ENCODE measurements around the gene FAM72A. TPM values are rescaled to one million over a fixed set of nuclear protein-coding genes. Genes with fewer than 3 reads are reported as not detected.
"Not testable (repeated sequence)": the region's sequence is repeated elsewhere in the genome, so short reads cannot be mapped to it uniquely, and the experiment has no call there.

Gene FAM72A
- total RNA-seq, 2 donors from 2014 or later = 16.6 to 22.7 TPM

- not testable (repeated sequence) for H3K27ac Mint-ChIP-seq; H3K9me3 Mint-ChIP-seq; H3K4me1 Mint-ChIP-seq; ATAC-seq (replicated peaks); H3K4me3 Mint-ChIP-seq; H3K27me3 Mint-ChIP-seq; H3K36me3 Mint-ChIP-seq (ENCODE audit: low read depth)
Observed at GRCh38 chr1:206185778-206186177, 16.9 kb downstream of the FAM72A start.

GRCh38 chr1:206183788-206184187 lies 18.9 kb downstream of the FAM72A start:
- H3K27me3 Mint-ChIP-seq; H3K4me1 Mint-ChIP-seq; H3K4me3 Mint-ChIP-seq; ATAC-seq (replicated peaks); H3K36me3 Mint-ChIP-seq (ENCODE audit: low read depth); H3K9me3 Mint-ChIP-seq; H3K27ac Mint-ChIP-seq: not testable (repeated sequence)

- H3K9me3 Mint-ChIP-seq; H3K4me3 Mint-ChIP-seq; H3K27me3 Mint-ChIP-seq; H3K27ac Mint-ChIP-seq; H3K4me1 Mint-ChIP-seq; H3K36me3 Mint-ChIP-seq (ENCODE audit: low read depth): not testable (repeated sequence)
- peak; percentile 69 for ATAC-seq (replicated peaks)
Observed at GRCh38 chr1:206182368-206183317, 20.0 kb downstream of the FAM72A start.

GRCh38 chr1:206179666-206180065 lies 23.0 kb downstream of the FAM72A start:
- not testable (repeated sequence) for ATAC-seq (replicated peaks); H3K36me3 Mint-ChIP-seq (ENCODE audit: low read depth); H3K4me3 Mint-ChIP-seq; H3K27me3 Mint-ChIP-seq; H3K27ac Mint-ChIP-seq; H3K4me1 Mint-ChIP-seq; H3K9me3 Mint-ChIP-seq

- not testable (repeated sequence) for H3K36me3 Mint-ChIP-seq (ENCODE audit: low read depth); H3K4me1 Mint-ChIP-seq; H3K4me3 Mint-ChIP-seq; H3K27ac Mint-ChIP-seq; ATAC-seq (replicated peaks); H3K9me3 Mint-ChIP-seq; H3K27me3 Mint-ChIP-seq
Observed at GRCh38 chr1:206178061-206178989, 24.3 kb downstream of the FAM72A start.

GRCh38 chr1:206176114-206176502 lies 26.5 kb downstream of the FAM72A start:
- H3K36me3 Mint-ChIP-seq (ENCODE audit: low read depth); H3K27me3 Mint-ChIP-seq; H3K9me3 Mint-ChIP-seq; H3K4me1 Mint-ChIP-seq; H3K4me3 Mint-ChIP-seq; H3K27ac Mint-ChIP-seq: not testable (repeated sequence)
- ATAC-seq (replicated peaks) = peak; percentile 82

GRCh38 chr1:206175459-206176113 lies 27.1 kb downstream of the FAM72A start:
- H3K4me1 Mint-ChIP-seq; H3K27me3 Mint-ChIP-seq; H3K9me3 Mint-ChIP-seq; H3K27ac Mint-ChIP-seq; H3K36me3 Mint-ChIP-seq (ENCODE audit: low read depth); H3K4me3 Mint-ChIP-seq; ATAC-seq (replicated peaks): not testable (repeated sequence)

- H3K27me3 Mint-ChIP-seq = not testable (repeated sequence)
Observed at GRCh38 chr1:206174182-206174868, 28.3 kb downstream of the FAM72A start.

GRCh38 chr1:206173110-206173719 lies 29.4 kb downstream of the FAM72A start:
- H3K9me3 Mint-ChIP-seq; ATAC-seq (replicated peaks); H3K27ac Mint-ChIP-seq; H3K27me3 Mint-ChIP-seq; H3K4me3 Mint-ChIP-seq; H3K4me1 Mint-ChIP-seq; H3K36me3 Mint-ChIP-seq (ENCODE audit: low read depth): not testable (repeated sequence)

More at GRCh38 chr1:206174182-206174868, 28.3 kb downstream of the FAM72A start:
- not testable (repeated sequence) for H3K9me3 Mint-ChIP-seq; H3K4me3 Mint-ChIP-seq; H3K36me3 Mint-ChIP-seq (ENCODE audit: low read depth); H3K4me1 Mint-ChIP-seq; H3K27ac Mint-ChIP-seq; ATAC-seq (replicated peaks)

- not testable (repeated sequence) for H3K36me3 Mint-ChIP-seq (ENCODE audit: low read depth); H3K4me3 Mint-ChIP-seq; ATAC-seq (replicated peaks); H3K9me3 Mint-ChIP-seq; H3K27me3 Mint-ChIP-seq; H3K27ac Mint-ChIP-seq; H3K4me1 Mint-ChIP-seq
Observed at GRCh38 chr1:206169794-206170193, 32.8 kb downstream of the FAM72A start.

GRCh38 chr1:206167350-206168029 lies 35.1 kb downstream of the FAM72A start:
- not testable (repeated sequence) for H3K4me1 Mint-ChIP-seq; H3K9me3 Mint-ChIP-seq; H3K4me3 Mint-ChIP-seq; H3K27ac Mint-ChIP-seq; H3K36me3 Mint-ChIP-seq (ENCODE audit: low read depth); H3K27me3 Mint-ChIP-seq
- peak; percentile 67 for ATAC-seq (replicated peaks)

- peaks cover 21% of the 10 kb centered on the region for H3K27me3 Mint-ChIP-seq
- peaks cover 5% of the 10 kb centered on the region for H3K9me3 Mint-ChIP-seq
- H3K27ac Mint-ChIP-seq = no peak overlapping the region
- H3K36me3 Mint-ChIP-seq (ENCODE audit: low read depth) = no peaks in the 10 kb centered on the region
- H3K4me1 Mint-ChIP-seq = no peaks in the 10 kb centered on the region
- no peak overlapping the region for H3K4me3 Mint-ChIP-seq
- ATAC-seq (replicated peaks) = no peak
Observed at GRCh38 chr1:206145771-206146290, 56.8 kb downstream of the FAM72A start.

GRCh38 chr1:206144605-206145004 lies 58.0 kb downstream of the FAM72A start:
- Mint-ChIP-seq H3K4me3 (no peak overlapping the region), H3K36me3 (ENCODE audit: low read depth) (no peaks in the 10 kb centered on the region), H3K27me3 (peaks cover 25% of the 10 kb centered on the region), H3K9me3 (peaks cover 5% of the 10 kb centered on the region), H3K27ac (no peak overlapping the region), H3K4me1 (no peaks in the 10 kb centered on the region)
- ATAC-seq (replicated peaks) = no peak
